GM23248 (cell line): Measurements from ENCODE around the gene PAQR9.

ENCODE experiments used
- EZH2 ChIP-seq: fragments of 200-600 bp; sonication (generic); IDR thresholded peaks from 2 replicates; pipeline ENCODE4 v1.6.1; 2018; ENCODE audit warnings: antibody characterized with exemption, mild to moderate bottlenecking; ENCODE audit not compliant: insufficient read depth, poor library complexity, severe bottlenecking
- EZH2phosphoT487 ChIP-seq: fragments of 200-600 bp; sonication (generic); IDR thresholded peaks from 2 replicates; pipeline ENCODE4 v1.6.1; 2018; ENCODE audit warnings: antibody characterized with exemption, moderate library complexity, mild to moderate bottlenecking, low read depth; ENCODE audit not compliant: insufficient read depth

DNA sequence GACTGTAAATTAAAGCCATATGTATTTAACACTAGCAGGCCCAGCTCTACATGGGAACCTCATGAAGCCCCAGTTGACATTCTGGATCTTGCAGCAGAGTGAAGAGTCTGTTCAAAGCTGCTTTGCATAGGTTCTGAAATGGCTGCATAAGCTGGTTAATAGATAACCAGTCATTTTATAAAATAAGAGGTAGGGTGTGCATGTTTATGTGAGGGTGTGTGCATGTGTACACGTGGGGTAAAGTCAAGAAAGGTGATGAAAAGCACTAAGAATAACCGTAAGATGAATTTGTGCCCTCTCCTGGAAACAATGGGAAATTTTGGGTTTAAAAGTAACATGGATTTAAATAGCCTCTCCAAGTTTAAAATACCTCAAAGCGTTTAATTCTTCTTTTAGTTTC, 33.0 kb downstream of the PAQR9 start:
- TF ChIP-seq EZH2 (no peak), EZH2phosphoT487 (no peak)
